Fibroblast of the aortic adventitia (primary cell): Measurements from ENCODE around the gene SH3TC1. TPM values are rescaled to one million over a fixed set of nuclear protein-coding genes. Genes with fewer than 3 reads are reported as not detected.

Experiments used
- DNase-seq: peaks from one replicate; pipeline ENCODE4 v3.0.0-alpha.2; 2010; ENCODE audit warnings: low read depth
- H3K4me3 ChIP-seq: 2 replicates; pipeline ENCODE4 v1.5.1; 2011; ENCODE audit warnings: low read depth, mild to moderate bottlenecking, control low read depth, low read length, moderate library complexity
- total RNA-seq: library from RNA; depleted of rRNA; stranded (reverse); fragments of >200 nt; gene quantifications from 2 replicates; pipeline ENCODE4 v1.2.3, GENCODE V29; 2012; ENCODE audit warnings: low replicate concordance
- TF ChIP-seq, protein P1 (sequence below): IDR thresholded peaks from 2 replicates; pipeline ENCODE4 v1.5.1; 2011; ENCODE audit warnings: mild to moderate bottlenecking, low read length, control low read depth, inconsistent platforms; ENCODE audit not compliant: insufficient read depth

SH3TC1 gene
- total RNA-seq, 1 donor: 1.5 TPM

GRCh38 chr4:8209181-8209874 is 10.2 kb downstream of the SH3TC1 start:
- no peak for DNase-seq
- no peak overlapping the region for H3K4me3 ChIP-seq
- TF ChIP-seq, protein P1, sequence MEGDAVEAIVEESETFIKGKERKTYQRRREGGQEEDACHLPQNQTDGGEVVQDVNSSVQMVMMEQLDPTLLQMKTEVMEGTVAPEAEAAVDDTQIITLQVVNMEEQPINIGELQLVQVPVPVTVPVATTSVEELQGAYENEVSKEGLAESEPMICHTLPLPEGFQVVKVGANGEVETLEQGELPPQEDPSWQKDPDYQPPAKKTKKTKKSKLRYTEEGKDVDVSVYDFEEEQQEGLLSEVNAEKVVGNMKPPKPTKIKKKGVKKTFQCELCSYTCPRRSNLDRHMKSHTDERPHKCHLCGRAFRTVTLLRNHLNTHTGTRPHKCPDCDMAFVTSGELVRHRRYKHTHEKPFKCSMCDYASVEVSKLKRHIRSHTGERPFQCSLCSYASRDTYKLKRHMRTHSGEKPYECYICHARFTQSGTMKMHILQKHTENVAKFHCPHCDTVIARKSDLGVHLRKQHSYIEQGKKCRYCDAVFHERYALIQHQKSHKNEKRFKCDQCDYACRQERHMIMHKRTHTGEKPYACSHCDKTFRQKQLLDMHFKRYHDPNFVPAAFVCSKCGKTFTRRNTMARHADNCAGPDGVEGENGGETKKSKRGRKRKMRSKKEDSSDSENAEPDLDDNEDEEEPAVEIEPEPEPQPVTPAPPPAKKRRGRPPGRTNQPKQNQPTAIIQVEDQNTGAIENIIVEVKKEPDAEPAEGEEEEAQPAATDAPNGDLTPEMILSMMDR: no peak

GRCh38 chr4:8210010-8210409 is 10.9 kb downstream of the SH3TC1 start:
- no peak for DNase-seq
- no peak overlapping the region for H3K4me3 ChIP-seq
- TF ChIP-seq, protein P1: no peak

GRCh38 chr4:8210616-8211015 is 11.5 kb downstream of the SH3TC1 start:
- no peak overlapping the region for H3K4me3 ChIP-seq
- no peak for DNase-seq
- TF ChIP-seq, protein P1: no peak

- H3K4me3 ChIP-seq: no peak overlapping the region
- no peak for DNase-seq
- TF ChIP-seq, protein P1: no peak
Observed at GRCh38 chr4:8211251-8211650, 12.2 kb downstream of the SH3TC1 start.

DNA sequence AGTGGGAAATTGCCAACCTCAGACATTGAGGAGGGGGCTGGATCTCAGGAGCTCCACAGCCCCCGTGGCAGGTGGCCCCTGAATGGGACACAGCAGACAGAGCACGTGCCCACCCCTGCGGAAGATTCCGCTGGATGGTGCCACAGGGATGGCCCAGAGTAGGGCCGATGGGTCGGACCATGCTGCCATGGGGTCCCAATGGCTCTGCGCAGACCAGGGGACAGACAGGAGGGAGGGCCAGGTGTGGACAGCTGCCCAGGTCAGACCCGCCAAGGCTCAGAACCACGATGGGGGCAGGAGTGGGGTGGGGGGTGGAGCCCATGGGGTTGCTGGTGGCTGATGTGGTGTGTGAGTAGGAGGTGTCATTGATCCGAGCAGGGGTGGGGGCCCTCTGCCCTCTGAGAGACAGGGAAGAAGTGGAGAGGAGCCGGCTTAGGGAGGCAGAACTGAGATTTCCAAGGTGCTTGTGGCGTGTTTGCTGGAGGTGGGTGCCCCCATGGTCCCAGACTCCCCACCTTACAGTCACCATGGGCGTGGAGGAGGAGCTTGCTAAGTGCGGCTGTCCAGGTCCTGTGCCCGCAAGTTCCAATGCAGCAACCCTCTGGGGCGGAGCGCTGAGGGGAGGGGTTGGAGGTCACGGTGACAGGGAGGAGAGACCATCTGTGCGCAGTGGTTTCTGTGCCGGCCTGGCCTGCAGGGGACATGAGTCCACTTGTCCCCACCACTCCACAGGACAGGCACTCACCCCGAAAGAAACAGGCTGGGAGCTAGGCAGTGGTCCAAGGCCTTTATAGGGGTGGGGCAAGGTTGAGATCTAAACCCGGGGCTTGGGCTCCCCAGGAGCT is 12.9 kb downstream of the SH3TC1 start:
- TF ChIP-seq, protein P1: no peak
- H3K4me3 ChIP-seq: no peak overlapping the region
- DNase-seq: no peak

GRCh38 chr4:8212622-8213021 is 13.5 kb downstream of the SH3TC1 start:
- H3K4me3 ChIP-seq: no peak overlapping the region
- TF ChIP-seq, protein P1: no peak
- no peak for DNase-seq
